ENCODE data around the gene JARID2.

The JARID2 gene

GRCh38 chr6:15341311-15342001, 95.6 kb downstream of the JARID2 start:
- no peak for TF ChIP-seq CTCF (conservative IDR thresholded peaks at IDR 0.05; ENCODE audit: low read depth, low read length)
- H3K4me3 ChIP-seq (ENCODE audit: low read depth, low read length) = no peak overlapping the region
- DNase-seq (ENCODE audit: low read depth) = no peak

GRCh38 chr6:15342114-15342513, 96.2 kb downstream of the JARID2 start:
- no peak for DNase-seq (ENCODE audit: low read depth)

GRCh38 chr6:15343490-15344191, 97.8 kb downstream of the JARID2 start:
- no peak for TF ChIP-seq CTCF (conservative IDR thresholded peaks at IDR 0.05; ENCODE audit: low read depth, low read length)
- DNase-seq (ENCODE audit: low read depth) = no peak
- H3K4me3 ChIP-seq (ENCODE audit: low read depth, low read length) = no peak overlapping the region

More at GRCh38 chr6:15342114-15342513, 96.2 kb downstream of the JARID2 start:
- TF ChIP-seq CTCF (conservative IDR thresholded peaks at IDR 0.05; ENCODE audit: low read depth, low read length) = no peak
- H3K4me3 ChIP-seq (ENCODE audit: low read depth, low read length) = no peak overlapping the region

GRCh38 chr6:15344192-15344519, 98.3 kb downstream of the JARID2 start:
- no peak for DNase-seq (ENCODE audit: low read depth)

GRCh38 chr6:15344831-15345230, 99.0 kb downstream of the JARID2 start:
- H3K4me3 ChIP-seq (ENCODE audit: low read depth, low read length) = no peak overlapping the region
- no peak for TF ChIP-seq CTCF (conservative IDR thresholded peaks at IDR 0.05; ENCODE audit: low read depth, low read length)
- DNase-seq (ENCODE audit: low read depth) = no peak

More at GRCh38 chr6:15344192-15344519, 98.3 kb downstream of the JARID2 start:
- TF ChIP-seq CTCF (conservative IDR thresholded peaks at IDR 0.05; ENCODE audit: low read depth, low read length) = no peak
- no peak overlapping the region for H3K4me3 ChIP-seq (ENCODE audit: low read depth, low read length)

GRCh38 chr6:15346315-15346714, 100.4 kb downstream of the JARID2 start:
- no peak for TF ChIP-seq CTCF (conservative IDR thresholded peaks at IDR 0.05; ENCODE audit: low read depth, low read length)
- no peak for DNase-seq (ENCODE audit: low read depth)
- no peak overlapping the region for H3K4me3 ChIP-seq (ENCODE audit: low read depth, low read length)

- H3K4me3 ChIP-seq (ENCODE audit: low read depth, low read length) = no peak overlapping the region
- no peak for TF ChIP-seq CTCF (conservative IDR thresholded peaks at IDR 0.05; ENCODE audit: low read depth, low read length)
- no peak for DNase-seq (ENCODE audit: low read depth)
Observed at GRCh38 chr6:15348528-15348927, 102.7 kb downstream of the JARID2 start.
